ENCODE results near the gene HIC1.

DNA sequence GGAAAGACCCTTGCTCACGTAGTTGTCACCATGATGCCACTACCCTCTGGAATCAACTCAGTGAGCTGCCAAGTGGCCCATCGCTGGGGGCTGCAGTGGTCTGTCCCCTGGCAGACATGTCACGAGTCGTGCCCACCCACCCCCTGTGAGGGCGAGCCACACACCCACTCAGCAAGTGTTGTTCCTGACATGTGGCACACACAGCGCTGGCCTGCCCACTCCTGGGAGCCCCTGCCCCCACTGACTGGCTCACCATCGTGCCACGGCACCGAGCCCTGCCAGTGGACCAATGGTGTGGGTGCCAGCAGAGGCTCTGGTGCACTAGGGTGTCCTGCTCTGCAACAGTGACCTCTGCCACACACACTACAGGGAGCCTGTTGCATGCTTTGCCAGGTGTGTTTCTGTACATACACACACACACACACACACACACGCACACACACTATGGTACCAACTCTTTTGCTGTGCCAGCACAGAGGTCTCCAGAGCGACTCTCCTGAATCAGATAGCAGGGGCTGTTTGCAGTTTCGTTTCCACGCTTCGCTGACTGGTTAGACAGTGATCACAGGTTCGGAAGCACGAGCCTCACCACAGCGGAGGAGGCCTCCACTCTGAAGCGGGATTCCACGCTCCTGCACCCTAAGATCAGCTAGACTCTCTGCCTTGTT lies 37.5 kb upstream of the HIC1 start:
- TF ChIP-seq POLR2A (IDR thresholded peaks at IDR 0.05) = no peak
- TF ChIP-seq, protein P1, sequence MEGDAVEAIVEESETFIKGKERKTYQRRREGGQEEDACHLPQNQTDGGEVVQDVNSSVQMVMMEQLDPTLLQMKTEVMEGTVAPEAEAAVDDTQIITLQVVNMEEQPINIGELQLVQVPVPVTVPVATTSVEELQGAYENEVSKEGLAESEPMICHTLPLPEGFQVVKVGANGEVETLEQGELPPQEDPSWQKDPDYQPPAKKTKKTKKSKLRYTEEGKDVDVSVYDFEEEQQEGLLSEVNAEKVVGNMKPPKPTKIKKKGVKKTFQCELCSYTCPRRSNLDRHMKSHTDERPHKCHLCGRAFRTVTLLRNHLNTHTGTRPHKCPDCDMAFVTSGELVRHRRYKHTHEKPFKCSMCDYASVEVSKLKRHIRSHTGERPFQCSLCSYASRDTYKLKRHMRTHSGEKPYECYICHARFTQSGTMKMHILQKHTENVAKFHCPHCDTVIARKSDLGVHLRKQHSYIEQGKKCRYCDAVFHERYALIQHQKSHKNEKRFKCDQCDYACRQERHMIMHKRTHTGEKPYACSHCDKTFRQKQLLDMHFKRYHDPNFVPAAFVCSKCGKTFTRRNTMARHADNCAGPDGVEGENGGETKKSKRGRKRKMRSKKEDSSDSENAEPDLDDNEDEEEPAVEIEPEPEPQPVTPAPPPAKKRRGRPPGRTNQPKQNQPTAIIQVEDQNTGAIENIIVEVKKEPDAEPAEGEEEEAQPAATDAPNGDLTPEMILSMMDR (IDR thresholded peaks at IDR 0.05) = no peak
- TF ChIP-seq POLR2AphosphoS5 (IDR thresholded peaks at IDR 0.05; ENCODE audit: insufficient read depth in 1 of 2, low read depth in 1 of 2) = no peak
